Stimulated activated CD8-positive, alpha-beta memory T cell treated with anti-CD3 and anti-CD28 coated beads, Interleukin-2, amount 100 ng/mL, for 48 hours (primary cell): Measurements from ENCODE around the gene STAG1.
"Not testable (repeated sequence)": the region's sequence is repeated elsewhere in the genome, so short reads cannot be mapped to it uniquely, and the experiment has no call there.

Source experiments
- DNase-seq, 2 donors: peaks; one replicate each; pipeline ENCODE4 v3.0.0-alpha.2; 2020; ENCODE audit warnings: low read depth in 2 of 2

STAG1 gene

GRCh38 chr3:136703429-136703828, 48.7 kb downstream of the STAG1 start:
- DNase-seq: no peak

- no peak for DNase-seq
These were observed 52.8 kb downstream of the STAG1 start for GRCh38 chr3:136699271-136699828.

GRCh38 chr3:136698361-136698760, 53.8 kb downstream of the STAG1 start:
- DNase-seq: no peak

GRCh38 chr3:136696797-136697196, 55.4 kb downstream of the STAG1 start:
- no peak for DNase-seq

GRCh38 chr3:136694321-136694720, 57.9 kb downstream of the STAG1 start:
- no peak for DNase-seq

GRCh38 chr3:136690599-136690998, 61.6 kb downstream of the STAG1 start:
- DNase-seq: no peak

GRCh38 chr3:136685882-136686281, 66.3 kb downstream of the STAG1 start:
- no peak for DNase-seq

- no peak for DNase-seq
These were observed 69.4 kb downstream of the STAG1 start for GRCh38 chr3:136682740-136683312.

- no peak for DNase-seq
These were observed 73.2 kb downstream of the STAG1 start for GRCh38 chr3:136678981-136679380.

- DNase-seq: no peak
These were observed 76.2 kb downstream of the STAG1 start for GRCh38 chr3:136676009-136676408.

GRCh38 chr3:136675150-136675858, 76.9 kb downstream of the STAG1 start:
- DNase-seq: no peak

GRCh38 chr3:136672457-136672856, 79.7 kb downstream of the STAG1 start:
- DNase-seq: no peak

- no peak for DNase-seq
These were observed 80.3 kb downstream of the STAG1 start for GRCh38 chr3:136671921-136672320.

- no peak for DNase-seq
These were observed 82.0 kb downstream of the STAG1 start for GRCh38 chr3:136670166-136670565.

GRCh38 chr3:136667081-136667480, 85.1 kb downstream of the STAG1 start:
- DNase-seq: no peak

GRCh38 chr3:136666301-136666700, 85.9 kb downstream of the STAG1 start:
- not testable (repeated sequence) for DNase-seq

- no peak for DNase-seq
These were observed 87.4 kb downstream of the STAG1 start for GRCh38 chr3:136664771-136665170.

GRCh38 chr3:136661282-136661681, 90.9 kb downstream of the STAG1 start:
- DNase-seq: no peak

GRCh38 chr3:136658946-136659682, 93.1 kb downstream of the STAG1 start:
- no peak for DNase-seq

GRCh38 chr3:136657526-136657925, 94.7 kb downstream of the STAG1 start:
- no peak for DNase-seq

- DNase-seq: no peak
These were observed 98.5 kb downstream of the STAG1 start for GRCh38 chr3:136653628-136654027.

- no peak for DNase-seq
These were observed 100.6 kb downstream of the STAG1 start for GRCh38 chr3:136651581-136651980.

- no peak for DNase-seq
These were observed 101.7 kb downstream of the STAG1 start for GRCh38 chr3:136650461-136650860.
